Measurements from ENCODE around the gene COL7A1.

Gene COL7A1

DNA sequence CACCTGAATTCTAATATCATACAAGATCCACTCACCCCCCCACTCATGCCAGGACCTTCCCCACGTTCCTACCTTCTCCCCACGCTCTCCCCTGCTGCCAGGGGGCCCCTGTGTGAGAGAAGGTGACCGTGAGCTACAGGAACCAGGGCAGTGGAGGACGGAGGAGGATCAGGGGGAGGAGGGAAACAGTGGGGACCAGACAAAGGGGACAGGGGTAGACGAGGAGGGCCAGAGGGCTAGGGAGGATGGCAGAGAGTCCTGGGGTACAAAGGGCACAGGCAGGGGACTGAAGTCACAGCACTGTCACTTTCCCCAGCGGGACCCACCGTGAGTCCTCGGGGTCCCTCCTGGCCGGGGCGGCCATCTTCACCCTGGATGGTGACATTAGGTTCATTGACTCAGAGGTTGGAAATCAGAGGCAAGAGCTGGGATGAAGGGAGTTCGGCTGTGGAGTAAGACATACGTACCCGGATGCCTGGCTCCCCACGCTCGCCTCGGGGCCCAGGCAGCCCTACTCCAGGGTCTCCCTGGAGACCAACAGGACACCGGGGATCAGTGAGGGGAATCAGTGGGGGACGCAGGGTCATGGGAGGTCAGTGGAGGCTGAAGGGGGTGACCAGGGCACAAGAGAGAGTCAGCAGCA, 25.2 kb downstream of the COL7A1 start:
- Histone ChIP-seq H3K27me3 (ENCODE audit: insufficient read depth, low read length) (no peaks in the 10 kb centered on the region), H3K4me1 (ENCODE audit: insufficient read depth, low read length) (no peaks in the 10 kb centered on the region), H2AFZ (ENCODE audit: low read depth, low read length) (no peak overlapping the region), H3K36me3 (ENCODE audit: insufficient read depth, low read length) (no peaks in the 10 kb centered on the region), H3K4me3 (ENCODE audit: low read length) (no peak overlapping the region), H3K9me3 (ENCODE audit: low read length) (no peaks in the 10 kb centered on the region)

DNA sequence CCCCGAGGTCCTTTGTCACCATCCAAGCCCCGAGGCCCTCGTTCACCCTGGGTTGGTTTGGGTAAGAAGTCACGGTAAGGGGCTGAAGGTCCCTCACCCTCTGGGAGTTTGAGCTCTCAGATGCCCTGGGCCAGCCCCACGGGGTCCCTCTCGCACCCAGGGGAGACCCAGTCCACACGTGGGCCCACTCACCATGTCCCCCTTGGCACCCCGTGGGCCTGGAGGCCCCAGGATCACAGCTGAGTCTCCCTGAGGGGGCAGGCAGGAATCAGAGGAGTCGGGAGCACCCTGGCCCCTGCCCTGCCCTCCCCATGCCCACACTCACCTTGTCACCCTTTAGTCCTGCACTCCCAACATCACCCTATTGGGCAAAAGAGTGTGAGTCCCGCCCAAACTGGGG, 25.7 kb downstream of the COL7A1 start:
- H3K27me3 ChIP-seq (ENCODE audit: insufficient read depth, low read length) = no peaks in the 10 kb centered on the region
- no peaks in the 10 kb centered on the region for H3K4me1 ChIP-seq (ENCODE audit: insufficient read depth, low read length)
- H3K4me3 ChIP-seq (ENCODE audit: low read length) = no peak overlapping the region
- H3K9me3 ChIP-seq (ENCODE audit: low read length) = no peaks in the 10 kb centered on the region
- H3K36me3 ChIP-seq (ENCODE audit: insufficient read depth, low read length) = no peaks in the 10 kb centered on the region
- H2AFZ ChIP-seq (ENCODE audit: low read depth, low read length) = no peak overlapping the region

DNA sequence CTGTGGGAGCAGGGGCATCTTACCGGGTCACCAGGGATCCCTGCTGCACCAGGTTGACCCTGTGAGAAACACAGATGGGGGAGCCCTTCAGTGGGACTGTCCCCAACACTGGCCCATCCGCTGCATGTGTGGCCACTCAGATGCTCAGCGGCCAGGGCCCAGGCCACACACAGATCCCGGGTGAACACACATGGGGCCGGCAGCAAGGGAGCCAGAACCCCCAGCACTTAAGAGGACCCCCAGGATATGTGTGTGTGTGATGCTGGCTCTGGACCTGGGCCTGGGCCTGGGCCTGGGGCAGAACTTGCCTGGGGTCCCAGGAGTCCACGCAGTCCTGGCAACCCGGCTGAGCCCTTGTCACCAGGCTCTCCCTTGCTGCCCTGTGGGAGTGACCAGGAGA, 26.7 kb downstream of the COL7A1 start:
- Histone ChIP-seq H3K9me3 (ENCODE audit: low read length) (no peaks in the 10 kb centered on the region), H3K4me1 (ENCODE audit: insufficient read depth, low read length) (peaks cover 6% of the 10 kb centered on the region), H3K36me3 (ENCODE audit: insufficient read depth, low read length) (no peaks in the 10 kb centered on the region), H3K4me3 (ENCODE audit: low read length) (no peak overlapping the region), H3K27me3 (ENCODE audit: insufficient read depth, low read length) (no peaks in the 10 kb centered on the region), H2AFZ (ENCODE audit: low read depth, low read length) (no peak overlapping the region)

DNA sequence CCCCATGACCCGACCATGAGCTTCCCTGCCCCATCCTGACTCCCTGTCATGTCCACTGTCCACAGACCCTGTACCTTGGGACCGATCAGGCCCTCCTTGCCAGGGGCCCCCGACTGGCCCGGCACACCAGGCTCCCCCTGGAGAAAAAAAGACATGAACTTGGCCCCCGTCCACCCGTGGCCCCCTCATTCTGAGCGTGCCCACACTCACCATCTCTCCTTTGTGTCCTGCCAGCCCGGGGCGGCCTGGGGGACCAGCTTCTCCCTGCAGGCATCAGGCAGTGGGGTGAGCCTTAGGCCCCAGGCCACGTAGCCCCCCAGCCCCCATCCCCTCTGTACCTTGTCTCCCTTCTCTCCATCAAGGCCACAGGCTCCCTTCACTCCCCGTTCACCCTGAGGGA, 27.6 kb downstream of the COL7A1 start:
- Histone ChIP-seq H3K4me3 (ENCODE audit: low read length) (no peak overlapping the region), H3K4me1 (ENCODE audit: insufficient read depth, low read length) (peaks cover 15% of the 10 kb centered on the region), H2AFZ (ENCODE audit: low read depth, low read length) (no peak overlapping the region), H3K27me3 (ENCODE audit: insufficient read depth, low read length) (no peaks in the 10 kb centered on the region), H3K36me3 (ENCODE audit: insufficient read depth, low read length) (no peaks in the 10 kb centered on the region), H3K9me3 (ENCODE audit: low read length) (no peaks in the 10 kb centered on the region)

DNA sequence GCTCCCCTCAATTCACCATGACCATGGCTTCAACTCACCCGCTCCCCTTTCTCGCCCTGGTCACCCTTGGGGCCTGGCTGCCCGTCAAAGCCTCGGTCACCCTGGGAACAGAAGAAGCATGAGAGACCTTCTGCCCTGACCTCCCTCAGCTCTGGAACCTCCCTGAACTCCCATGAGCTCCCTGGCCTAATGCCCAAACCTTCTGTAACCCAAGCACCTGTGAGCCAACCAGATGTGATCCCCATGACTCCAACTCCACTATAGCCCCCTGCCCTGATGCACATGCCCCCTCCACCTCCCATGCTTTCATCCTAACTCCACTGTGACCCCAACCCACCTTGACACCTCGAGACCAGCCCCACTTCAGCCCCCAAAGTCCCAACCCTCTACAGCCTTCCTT, 28.0 kb downstream of the COL7A1 start:
- no peak overlapping the region for H3K4me3 ChIP-seq (ENCODE audit: low read length)
- H3K4me1 ChIP-seq (ENCODE audit: insufficient read depth, low read length) = peaks cover 17% of the 10 kb centered on the region
- no peak overlapping the region for H2AFZ ChIP-seq (ENCODE audit: low read depth, low read length)
- H3K9me3 ChIP-seq (ENCODE audit: low read length) = no peaks in the 10 kb centered on the region
- H3K36me3 ChIP-seq (ENCODE audit: insufficient read depth, low read length) = no peaks in the 10 kb centered on the region
- no peaks in the 10 kb centered on the region for H3K27me3 ChIP-seq (ENCODE audit: insufficient read depth, low read length)

DNA sequence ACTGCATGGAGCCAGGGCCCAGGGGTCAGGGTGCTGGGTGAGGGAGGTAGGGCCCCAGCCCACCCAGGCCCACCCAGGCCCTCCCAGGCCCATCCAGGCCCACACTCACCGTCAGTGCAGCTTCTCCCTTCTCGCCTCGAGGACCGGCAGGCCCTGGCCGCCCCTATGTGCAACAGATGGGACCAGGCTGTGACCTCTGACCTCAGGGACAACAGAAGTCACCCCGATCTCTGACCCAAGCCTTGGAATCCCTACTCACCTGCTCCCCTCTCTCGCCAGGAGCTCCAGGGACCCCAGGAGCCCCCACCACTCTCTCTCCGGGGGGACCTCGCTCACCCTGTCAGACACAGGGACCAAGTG, 28.7 kb downstream of the COL7A1 start:
- H3K36me3 ChIP-seq (ENCODE audit: insufficient read depth, low read length) = no peaks in the 10 kb centered on the region
- peaks cover 17% of the 10 kb centered on the region for H3K4me1 ChIP-seq (ENCODE audit: insufficient read depth, low read length)
- no peak overlapping the region for H3K4me3 ChIP-seq (ENCODE audit: low read length)
- no peaks in the 10 kb centered on the region for H3K9me3 ChIP-seq (ENCODE audit: low read length)
- no peak overlapping the region for H2AFZ ChIP-seq (ENCODE audit: low read depth, low read length)
- no peaks in the 10 kb centered on the region for H3K27me3 ChIP-seq (ENCODE audit: insufficient read depth, low read length)

DNA sequence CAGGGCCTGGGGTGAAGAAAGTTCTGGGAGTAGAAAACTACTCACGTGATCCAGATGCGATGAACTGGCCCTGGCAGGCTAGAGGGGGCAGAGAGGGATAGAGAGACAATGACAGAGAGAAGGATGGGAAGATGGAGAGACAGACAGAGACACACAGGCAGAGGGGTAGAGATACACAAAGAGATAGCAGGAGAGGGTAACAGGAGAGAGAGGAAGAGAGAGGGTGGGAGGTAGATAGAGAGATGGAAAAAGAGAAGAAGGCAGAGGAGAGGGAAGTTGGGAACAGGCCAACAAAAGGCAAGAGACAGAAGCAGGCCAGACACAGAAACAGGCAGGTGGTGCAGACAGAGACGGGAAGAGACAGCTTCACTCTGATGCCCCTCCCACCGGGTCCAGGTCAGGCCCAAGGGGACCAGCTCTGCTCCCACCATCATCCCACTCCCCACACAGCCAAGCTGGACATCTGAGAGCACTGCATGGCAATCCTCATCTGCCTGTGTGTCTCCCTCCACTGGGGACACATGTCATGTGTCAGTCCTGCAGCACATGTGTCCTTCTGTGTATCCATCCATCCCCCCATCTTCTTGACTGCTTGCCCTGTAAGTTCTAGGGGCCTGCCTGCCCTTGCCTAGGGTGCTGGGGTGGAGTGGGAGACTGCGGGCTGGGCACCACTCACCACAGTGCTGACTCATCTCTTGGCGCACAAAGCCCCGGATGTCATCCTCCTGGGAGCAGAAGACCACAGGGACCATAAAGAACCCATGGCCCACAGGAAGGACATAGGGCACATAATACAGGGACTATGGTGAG, 29.3 kb downstream of the COL7A1 start:
- H3K36me3 ChIP-seq (ENCODE audit: insufficient read depth, low read length) = no peaks in the 10 kb centered on the region

DNA sequence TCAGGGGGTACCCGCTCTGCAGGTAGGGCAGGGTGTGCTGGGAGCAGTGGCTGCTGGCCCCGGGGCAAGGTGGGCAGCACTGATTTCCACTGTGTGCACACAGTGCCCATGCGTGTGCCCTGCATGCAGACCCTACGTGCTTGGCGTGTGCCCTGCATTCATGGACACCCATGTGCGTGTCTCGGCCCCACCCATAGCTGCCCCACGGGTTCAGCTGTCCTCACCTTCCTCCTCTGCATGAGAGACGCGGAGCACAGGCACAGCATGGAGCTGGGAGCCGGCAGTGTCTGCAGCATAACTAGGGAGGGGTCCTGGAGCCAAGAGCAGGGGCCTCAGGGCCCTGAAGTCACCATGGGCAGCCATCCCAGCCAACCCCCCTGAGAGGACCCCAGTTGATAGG, 29.9 kb downstream of the COL7A1 start:
- H3K4me1 ChIP-seq (ENCODE audit: insufficient read depth, low read length) = peaks cover 29% of the 10 kb centered on the region
- no peaks in the 10 kb centered on the region for H3K9me3 ChIP-seq (ENCODE audit: low read length)
- H2AFZ ChIP-seq (ENCODE audit: low read depth, low read length) = no peak overlapping the region
- no peaks in the 10 kb centered on the region for H3K27me3 ChIP-seq (ENCODE audit: insufficient read depth, low read length)
- H3K4me3 ChIP-seq (ENCODE audit: low read length) = no peak overlapping the region
- H3K36me3 ChIP-seq (ENCODE audit: insufficient read depth, low read length) = no peaks in the 10 kb centered on the region

More for the DNA sequence above, 29.3 kb downstream of the COL7A1 start:
- H3K27me3 ChIP-seq (ENCODE audit: insufficient read depth, low read length) = no peaks in the 10 kb centered on the region
- H2AFZ ChIP-seq (ENCODE audit: low read depth, low read length) = no peak overlapping the region
- no peak overlapping the region for H3K4me3 ChIP-seq (ENCODE audit: low read length)
- H3K4me1 ChIP-seq (ENCODE audit: insufficient read depth, low read length) = peaks cover 23% of the 10 kb centered on the region
- H3K9me3 ChIP-seq (ENCODE audit: low read length) = no peaks in the 10 kb centered on the region

DNA sequence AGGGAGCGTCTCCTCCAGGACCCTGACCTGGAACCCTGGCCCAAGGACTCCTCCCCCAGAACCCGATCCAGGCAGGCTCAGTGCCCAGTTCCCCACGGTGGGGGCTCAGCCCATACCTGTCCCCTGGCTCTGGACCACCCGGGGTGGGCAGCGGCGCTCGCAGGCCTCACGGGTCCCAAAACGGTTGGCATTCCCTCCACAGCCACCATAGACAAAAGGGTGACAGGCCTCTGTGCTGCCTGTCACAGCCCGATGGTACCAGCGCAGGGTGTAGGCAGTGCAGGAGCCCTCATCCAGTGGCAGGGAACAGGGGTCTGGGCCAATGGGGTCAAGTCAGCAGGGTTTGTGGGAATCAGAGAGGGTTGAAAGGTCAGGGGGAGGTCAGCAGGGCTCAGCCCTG, 30.5 kb downstream of the COL7A1 start:
- Histone ChIP-seq H2AFZ (ENCODE audit: low read depth, low read length) (no peak overlapping the region), H3K4me1 (ENCODE audit: insufficient read depth, low read length) (peaks cover 32% of the 10 kb centered on the region), H3K36me3 (ENCODE audit: insufficient read depth, low read length) (no peaks in the 10 kb centered on the region), H3K9me3 (ENCODE audit: low read length) (no peaks in the 10 kb centered on the region), H3K4me3 (ENCODE audit: low read length) (no peak overlapping the region), H3K27me3 (ENCODE audit: insufficient read depth, low read length) (no peaks in the 10 kb centered on the region)

DNA sequence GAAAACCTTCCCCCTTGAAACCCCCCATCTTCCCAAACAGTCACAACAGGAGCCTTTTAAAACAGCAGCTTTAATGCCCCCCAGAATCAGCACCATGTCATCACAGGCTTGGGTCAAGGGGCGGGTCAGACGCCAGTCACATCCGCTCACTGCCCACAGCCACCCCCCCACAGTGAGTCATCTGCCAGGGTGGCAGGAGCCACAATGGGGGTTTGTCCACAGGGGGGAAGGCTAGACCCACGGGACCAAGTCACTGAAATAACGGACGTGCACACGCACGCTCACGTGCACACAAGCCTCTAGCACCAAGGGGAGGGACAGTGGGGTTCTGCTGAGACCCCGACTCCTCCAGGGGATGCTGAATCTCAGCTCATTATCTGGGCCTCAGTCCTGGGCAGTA, 31.1 kb downstream of the COL7A1 start:
- Histone ChIP-seq H3K36me3 (ENCODE audit: insufficient read depth, low read length) (no peaks in the 10 kb centered on the region), H3K4me1 (ENCODE audit: insufficient read depth, low read length) (peaks cover 32% of the 10 kb centered on the region), H3K4me3 (ENCODE audit: low read length) (no peak overlapping the region), H2AFZ (ENCODE audit: low read depth, low read length) (no peak overlapping the region), H3K9me3 (ENCODE audit: low read length) (no peaks in the 10 kb centered on the region), H3K27me3 (ENCODE audit: insufficient read depth, low read length) (no peaks in the 10 kb centered on the region)

DNA sequence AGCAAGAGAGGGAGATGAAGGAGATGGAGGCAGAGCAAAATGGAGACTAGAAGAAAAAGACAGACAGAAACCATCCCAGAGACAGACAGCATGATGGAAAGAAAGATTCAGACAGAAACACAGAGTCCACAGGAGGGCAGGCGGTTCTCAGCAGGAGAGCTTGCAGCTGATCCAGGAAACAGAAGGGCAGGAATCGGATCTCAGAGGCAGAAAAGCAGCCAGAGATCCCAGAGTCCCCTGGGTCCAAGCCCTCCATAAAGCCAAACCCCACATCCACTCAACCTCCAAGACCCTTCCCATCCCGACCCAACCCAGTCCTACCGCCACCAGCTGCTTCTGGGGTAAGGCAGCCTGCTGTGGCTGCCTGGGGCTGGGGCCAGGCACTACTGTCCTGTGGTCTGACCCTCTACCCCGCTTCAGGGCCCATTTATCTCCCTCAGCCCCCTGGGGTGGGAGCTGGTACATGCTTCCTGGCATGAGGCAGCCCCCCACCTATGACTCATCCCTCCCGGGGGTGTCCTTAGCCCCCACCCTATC, 31.7 kb downstream of the COL7A1 start, which contains the start of gene UCN2:
Gene UCN2 (minus strand): TSS at position 400 of the 537 bp plus-strand sequence. CDS start 657 bp downstream, outside the sequence.
- peaks cover 32% of the 10 kb centered on the region for H3K4me1 ChIP-seq (ENCODE audit: insufficient read depth, low read length)
- no peaks in the 10 kb centered on the region for H3K27me3 ChIP-seq (ENCODE audit: insufficient read depth, low read length)
- no peaks in the 10 kb centered on the region for H3K36me3 ChIP-seq (ENCODE audit: insufficient read depth, low read length)
- no peaks in the 10 kb centered on the region for H3K9me3 ChIP-seq (ENCODE audit: low read length)
- no peak within 1 kb of the TSS for H2AFZ ChIP-seq (ENCODE audit: low read depth, low read length)
- H3K4me3 ChIP-seq (ENCODE audit: low read length) = no peak within 1 kb of the TSS

DNA sequence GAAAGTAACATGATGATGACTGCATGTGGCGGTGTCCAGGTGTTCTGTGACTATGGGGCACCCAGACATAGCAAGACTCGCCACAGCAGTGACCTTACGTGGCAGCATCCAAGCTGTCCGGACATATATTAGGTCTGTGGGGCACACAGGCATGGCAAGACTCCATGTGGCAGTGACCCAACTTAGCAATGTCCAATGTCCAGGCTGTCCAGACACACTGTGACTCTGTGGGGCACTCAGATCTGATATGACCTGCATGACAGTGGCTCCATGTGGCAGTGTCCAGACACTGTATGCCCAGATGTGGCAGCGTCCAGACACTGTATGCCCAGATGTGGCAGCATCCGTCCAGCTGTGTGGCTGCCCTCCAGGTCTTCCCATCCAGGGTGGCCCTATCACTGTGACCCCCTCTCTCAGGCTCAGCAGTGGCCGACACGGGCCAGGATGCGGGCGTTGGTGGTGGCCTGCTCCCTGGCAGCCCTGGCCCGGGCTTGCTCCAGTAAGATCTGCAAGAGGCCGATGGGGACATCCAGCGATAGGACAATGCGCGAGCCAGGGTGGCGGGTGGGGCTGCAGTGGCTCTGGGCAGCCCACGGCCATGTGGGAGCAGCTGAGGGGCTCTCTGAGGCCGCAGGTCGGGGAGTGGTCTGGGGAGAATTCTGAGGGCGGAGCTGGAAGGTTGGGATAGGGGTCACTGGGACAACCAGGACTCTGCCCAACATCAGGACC, 32.6 kb downstream of the COL7A1 start:
- no peaks in the 10 kb centered on the region for H3K9me3 ChIP-seq (ENCODE audit: low read length)
- no peaks in the 10 kb centered on the region for H3K36me3 ChIP-seq (ENCODE audit: insufficient read depth, low read length)
- no peaks in the 10 kb centered on the region for H3K27me3 ChIP-seq (ENCODE audit: insufficient read depth, low read length)
- no peak overlapping the region for H2AFZ ChIP-seq (ENCODE audit: low read depth, low read length)
- no peak overlapping the region for H3K4me3 ChIP-seq (ENCODE audit: low read length)
- H3K4me1 ChIP-seq (ENCODE audit: insufficient read depth, low read length) = peaks cover 32% of the 10 kb centered on the region

Data from neuron (in vitro differentiated cells).